Measurements from ENCODE around the gene HLCS. TPM values are rescaled to one million over a fixed set of nuclear protein-coding genes. Genes with fewer than 3 reads are reported as not detected.

HLCS gene
- total and polyA plus RNA-seq, 2 of the 4 experiments (the other 2 are of a cell fraction) = 10.6 to 21.0 TPM

DNA sequence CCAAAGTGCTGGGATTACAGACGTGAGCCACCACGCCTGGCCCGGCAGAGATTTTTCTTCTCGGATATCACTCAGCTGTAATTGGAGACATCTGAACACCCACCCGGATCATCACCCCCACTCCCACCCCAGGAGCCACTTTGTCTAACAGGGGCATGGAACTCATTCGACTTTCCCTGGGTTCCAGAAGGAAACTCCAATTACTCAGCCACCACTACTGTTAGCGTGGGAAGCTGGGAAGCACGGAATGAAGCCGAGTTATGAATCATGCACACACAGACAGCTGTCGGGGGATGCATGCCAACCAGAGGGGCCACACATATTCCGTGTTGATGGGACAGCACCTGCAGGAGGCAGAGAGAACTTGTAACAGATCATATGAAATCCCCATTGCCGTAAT, 85.2 kb downstream of the HLCS start:
- Histone ChIP-seq H3K36me3 (ENCODE audit: control insufficient read depth, insufficient read depth, low read length) (no peaks in the 10 kb centered on the region), H3K23ac (ENCODE audit: low read depth, low read length) (no peak overlapping the region), H3K4me2 (ENCODE audit: low read depth, low read length) (no peak overlapping the region), H2AK9ac (replicated peaks; ENCODE audit: low read depth, low read length, poor library complexity) (no peak overlapping the region), H2BK15ac (ENCODE audit: low read depth, low read length) (no peak overlapping the region), H2AFZ (replicated peaks; ENCODE audit: low read length, poor library complexity) (no peak overlapping the region), H2BK20ac (ENCODE audit: low read depth, low read length) (peak overlapping the region; percentile 31; the same call in 1 of the 2 replicates), H2AK5ac (ENCODE audit: low read depth, low read length) (no peak overlapping the region; the same call in 1 of the 2 replicates), H2BK120ac (ENCODE audit: low read depth, low read length) (no peak overlapping the region), H3K9ac (ENCODE audit: low read depth, low read length) (no peak overlapping the region), H3K4me3 (ENCODE audit: insufficient read depth, low read depth, low read length) (no peak overlapping the region), H3K9me3 (ENCODE audit: control insufficient read depth, insufficient read depth, low read length) (peaks cover 11% of the 10 kb centered on the region), H4K8ac (ENCODE audit: low read depth in 2 of 2, low read length in 2 of 2) (no peak overlapping the region), H3K4me1 (ENCODE audit: control insufficient read depth, insufficient read depth, low read length) (peaks cover 2% of the 10 kb centered on the region; the same call in 1 of the 2 replicates), H3K27me3 (ENCODE audit: control insufficient read depth, insufficient read depth, low read length) (no peaks in the 10 kb centered on the region), H4K91ac (ENCODE audit: insufficient read depth, low read depth, low read length) (0 out of 2 replicates have a peak overlapping the region, but pooled peaks have one; percentile 23), H3K56ac (ENCODE audit: extremely low read depth, insufficient read depth, low read length) (no peak overlapping the region), H3K14ac (replicated peaks; ENCODE audit: low read depth, low read length) (no peak overlapping the region), H3K79me1 (ENCODE audit: low read depth in 1 of 2, low read length in 2 of 2) (peaks cover 7 to 14% of the 10 kb centered on the region in 2 experiments; a peak in 1 of 4 replicates), H3K9me1 (ENCODE audit: insufficient read depth, low read length) (peaks cover 5% of the 10 kb centered on the region; the same call in 1 of the 2 replicates), H3K4ac (ENCODE audit: low read depth, low read length) (no peak overlapping the region), H3K18ac (ENCODE audit: low read depth, low read length) (no peak overlapping the region), H2BK5ac (ENCODE audit: low read depth, low read length, poor library complexity, severe bottlenecking) (no peak overlapping the region), H3K27ac (ENCODE audit: insufficient read depth, low read length) (no peak overlapping the region), H4K5ac (ENCODE audit: low read depth, low read length) (no peak overlapping the region), H4K20me1 (ENCODE audit: insufficient read depth, low read length) (no peaks in the 10 kb centered on the region)
- 95% methylated on average over 10 of the region's 12 CpGs; no CpG with 5 or more reads in 1 of the 2 experiments for WGBS, 2 experiments (ENCODE audit: extremely low coverage in 2 of 2, insufficient read length in 1 of 2)
- BruUV-seq (replicated peaks) = no TSS peak
- intact Hi-C loops (cut with micrococcal nuclease) = no loop called here
- dilution Hi-C loops (cut with HindIII; ENCODE audit: low sequenced_read_pairs, unreplicated experiment) = no loop called here
- no peak for TF ChIP-seq MXI1 (IDR thresholded peaks at IDR 0.05; ENCODE audit: borderline replicate concordance, low read depth, low read length)
- TF ChIP-seq RCOR1 (IDR thresholded peaks at IDR 0.05; ENCODE audit: insufficient replicate concordance, low read length) = no peak
- TF ChIP-seq, protein P1, sequence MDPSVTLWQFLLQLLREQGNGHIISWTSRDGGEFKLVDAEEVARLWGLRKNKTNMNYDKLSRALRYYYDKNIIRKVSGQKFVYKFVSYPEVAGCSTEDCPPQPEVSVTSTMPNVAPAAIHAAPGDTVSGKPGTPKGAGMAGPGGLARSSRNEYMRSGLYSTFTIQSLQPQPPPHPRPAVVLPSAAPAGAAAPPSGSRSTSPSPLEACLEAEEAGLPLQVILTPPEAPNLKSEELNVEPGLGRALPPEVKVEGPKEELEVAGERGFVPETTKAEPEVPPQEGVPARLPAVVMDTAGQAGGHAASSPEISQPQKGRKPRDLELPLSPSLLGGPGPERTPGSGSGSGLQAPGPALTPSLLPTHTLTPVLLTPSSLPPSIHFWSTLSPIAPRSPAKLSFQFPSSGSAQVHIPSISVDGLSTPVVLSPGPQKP (IDR thresholded peaks at IDR 0.05; ENCODE audit: borderline replicate concordance, low read depth, low read length) = no peak
- TF ChIP-seq CEBPB (IDR thresholded peaks at IDR 0.05; ENCODE audit: low read depth, low read length) = no peak
- TF ChIP-seq SMC3 (IDR thresholded peaks at IDR 0.05; ENCODE audit: low read depth, low read length) = no peak
- no peak for TF ChIP-seq RAD21 (IDR thresholded peaks at IDR 0.05; ENCODE audit: low read length)
- no peak for TF ChIP-seq RFX5 (IDR thresholded peaks at IDR 0.05; ENCODE audit: low read depth, low read length)
- no peak for TF ChIP-seq FOS (IDR thresholded peaks at IDR 0.05; ENCODE audit: low read depth, low read length)
- no peak for TF ChIP-seq MAFK (IDR thresholded peaks at IDR 0.05; ENCODE audit: low read depth, low read length)
- no peak for TF ChIP-seq CTCF (conservative IDR thresholded peaks at IDR 0.05; ENCODE audit: low read depth, low read length)
- TF ChIP-seq USF2 (IDR thresholded peaks at IDR 0.05; ENCODE audit: low read depth, low read length) = no peak
- TF ChIP-seq CHD1 (IDR thresholded peaks at IDR 0.05; ENCODE audit: low read depth, low read length) = no peak
- no peak for TF ChIP-seq BHLHE40 (IDR thresholded peaks at IDR 0.05; ENCODE audit: low read depth, low read length)
- TF ChIP-seq NFE2L2 (IDR thresholded peaks at IDR 0.05; ENCODE audit: low read depth, low read length) = no peak
- TF ChIP-seq POLR2A (IDR thresholded peaks at IDR 0.05; ENCODE audit: low read depth, low read length) = no peak
- no peak for TF ChIP-seq MAZ (IDR thresholded peaks at IDR 0.05; ENCODE audit: borderline replicate concordance, low read depth, low read length)
- POLR2A ChIA-PET (ENCODE audit: unreplicated experiment) = no interaction called here
- DNase-seq = peak; percentile 51
- ATAC-seq (ENCODE audit: low read depth) = no peak
- in situ Hi-C loops (cut with MboI; ENCODE audit: low sequenced_read_pairs) = no loop called here
- CTCF ChIA-PET = no interaction called here

All from IMR-90 (cell line).